Activated T-helper 17 cell treated with anti-CD3 and anti-CD28 coated beads, Interleukin-2, amount 50 U/mL, for 72 hours (primary cell): ENCODE measurements around the gene LCN12. TPM values are rescaled to one million over a fixed set of nuclear protein-coding genes. Genes with fewer than 3 reads are reported as not detected.

Experiments
- ATAC-seq: fragments of 150-1000 bp; cut with Tn5 transposase; replicated peaks from 2 replicates; pipeline ENCODE4 v1.10.0; 2021; ENCODE audit warnings: mild to moderate bottlenecking, moderate library complexity
- H3K27ac Mint-ChIP-seq: one replicate; pipeline ENCODE4 v1.8.0; 2022; ENCODE audit warnings: mixed read lengths
- H3K27me3 Mint-ChIP-seq: one replicate; pipeline ENCODE4 v1.8.0; 2022; ENCODE audit warnings: mixed read lengths
- H3K36me3 Mint-ChIP-seq: one replicate; pipeline ENCODE4 v1.8.0; 2022; ENCODE audit warnings: low read depth, mild to moderate bottlenecking, mixed read lengths
- H3K4me1 Mint-ChIP-seq: one replicate; pipeline ENCODE4 v1.8.0; 2022; ENCODE audit warnings: mixed read lengths
- H3K4me3 Mint-ChIP-seq: one replicate; pipeline ENCODE4 v1.8.0; 2022; ENCODE audit warnings: mild to moderate bottlenecking, mixed read lengths
- H3K9me3 Mint-ChIP-seq: one replicate; pipeline ENCODE4 v1.8.0; 2022; ENCODE audit warnings: mixed read lengths
- total RNA-seq, 2 donors: library from RNA; stranded (reverse); gene quantifications; one replicate each; pipeline ENCODE4 v1.2.3, GENCODE V29; 2022

The LCN12 gene
- total RNA-seq, 2 donors from 2014 or later = 0.54 to 2.4 TPM

GRCh38 chr9:136988872-136989271 lies 36.8 kb downstream of the LCN12 start:
- no peak for ATAC-seq
- Mint-ChIP-seq H3K9me3 (no peaks in the 10 kb centered on the region), H3K4me3 (no peak overlapping the region), H3K4me1 (peaks cover 3% of the 10 kb centered on the region), H3K36me3 (peaks cover 7% of the 10 kb centered on the region), H3K27me3 (peaks cover 11% of the 10 kb centered on the region), H3K27ac (no peak overlapping the region)

GRCh38 chr9:136990242-136990911 lies 38.3 kb downstream of the LCN12 start:
- H3K36me3 Mint-ChIP-seq = peaks cover 10% of the 10 kb centered on the region
- H3K27ac Mint-ChIP-seq = no peak overlapping the region
- H3K4me3 Mint-ChIP-seq = peak overlapping the region; percentile 77
- H3K4me1 Mint-ChIP-seq = no peaks in the 10 kb centered on the region
- H3K9me3 Mint-ChIP-seq = no peaks in the 10 kb centered on the region
- no peak for ATAC-seq
- peaks cover 8% of the 10 kb centered on the region for H3K27me3 Mint-ChIP-seq

GRCh38 chr9:136991993-136992818 lies 40.1 kb downstream of the LCN12 start, which contains the start of gene PAXX:
Gene PAXX, plus strand, starts transcription at chr9:136992422. Its CDS starts 22 bp downstream, at chr9:136992444.
- ATAC-seq = peak; percentile 94
- Mint-ChIP-seq H3K4me1 (no peaks in the 10 kb centered on the region), H3K36me3 (peaks cover 10% of the 10 kb centered on the region), H3K9me3 (no peaks in the 10 kb centered on the region), H3K4me3 (peak within 1 kb of the TSS; percentile 77), H3K27ac (peak within 1 kb of the TSS; percentile 80), H3K27me3 (peaks cover 4% of the 10 kb centered on the region)

GRCh38 chr9:136992819-136993369 lies 40.8 kb downstream of the LCN12 start:
- Mint-ChIP-seq H3K27me3 (peaks cover 1% of the 10 kb centered on the region), H3K27ac (no peak overlapping the region), H3K9me3 (no peaks in the 10 kb centered on the region), H3K36me3 (peaks cover 10% of the 10 kb centered on the region), H3K4me1 (peaks cover 6% of the 10 kb centered on the region), H3K4me3 (peak overlapping the region; percentile 77)
- no peak for ATAC-seq

- Mint-ChIP-seq H3K9me3 (no peaks in the 10 kb centered on the region), H3K36me3 (peaks cover 10% of the 10 kb centered on the region), H3K4me3 (peak overlapping the region; percentile 77), H3K27ac (no peak overlapping the region), H3K27me3 (no peaks in the 10 kb centered on the region), H3K4me1 (peaks cover 11% of the 10 kb centered on the region)
- ATAC-seq = no peak
Observed at GRCh38 chr9:136994180-136994887, 42.3 kb downstream of the LCN12 start.

GRCh38 chr9:136994888-136995230 lies 42.8 kb downstream of the LCN12 start:
- no peak for ATAC-seq

GRCh38 chr9:136995362-136995761 lies 43.3 kb downstream of the LCN12 start:
- Mint-ChIP-seq H3K27ac (no peak overlapping the region), H3K4me3 (no peak overlapping the region), H3K9me3 (no peaks in the 10 kb centered on the region), H3K27me3 (no peaks in the 10 kb centered on the region), H3K4me1 (peaks cover 16% of the 10 kb centered on the region), H3K36me3 (peaks cover 10% of the 10 kb centered on the region)
- no peak for ATAC-seq

More at GRCh38 chr9:136994888-136995230, 42.8 kb downstream of the LCN12 start:
- H3K27me3 Mint-ChIP-seq = no peaks in the 10 kb centered on the region
- peaks cover 11% of the 10 kb centered on the region for H3K4me1 Mint-ChIP-seq
- H3K36me3 Mint-ChIP-seq = peaks cover 10% of the 10 kb centered on the region
- H3K27ac Mint-ChIP-seq = no peak overlapping the region
- no peaks in the 10 kb centered on the region for H3K9me3 Mint-ChIP-seq
- H3K4me3 Mint-ChIP-seq = no peak overlapping the region

GRCh38 chr9:136995772-136996311 lies 43.8 kb downstream of the LCN12 start:
- ATAC-seq = no peak

GRCh38 chr9:136996361-136997292 lies 44.6 kb downstream of the LCN12 start, which contains the start of gene CLIC3:
Gene CLIC3, minus strand, starts transcription at chr9:136996568. Its CDS starts 25 bp downstream, at chr9:136996543.
- Mint-ChIP-seq H3K4me1 (peaks cover 21% of the 10 kb centered on the region), H3K9me3 (no peaks in the 10 kb centered on the region), H3K4me3 (peak within 1 kb of the TSS; percentile 65), H3K36me3 (peaks cover 10% of the 10 kb centered on the region), H3K27me3 (no peaks in the 10 kb centered on the region), H3K27ac (no peak within 1 kb of the TSS)
- ATAC-seq = no peak

More at GRCh38 chr9:136995772-136996311, 43.8 kb downstream of the LCN12 start:
- Mint-ChIP-seq H3K27me3 (no peaks in the 10 kb centered on the region), H3K27ac (no peak overlapping the region), H3K36me3 (peaks cover 10% of the 10 kb centered on the region), H3K4me1 (peaks cover 21% of the 10 kb centered on the region), H3K4me3 (peak overlapping the region; percentile 34), H3K9me3 (no peaks in the 10 kb centered on the region)

- ATAC-seq = no peak
- peak overlapping the region; percentile 65 for H3K4me3 Mint-ChIP-seq
- H3K36me3 Mint-ChIP-seq = peaks cover 10% of the 10 kb centered on the region
- H3K27me3 Mint-ChIP-seq = no peaks in the 10 kb centered on the region
- no peaks in the 10 kb centered on the region for H3K9me3 Mint-ChIP-seq
- peaks cover 21% of the 10 kb centered on the region for H3K4me1 Mint-ChIP-seq
- peak overlapping the region; percentile 70 for H3K27ac Mint-ChIP-seq
Observed at GRCh38 chr9:136997371-136997770, 45.3 kb downstream of the LCN12 start.

- Mint-ChIP-seq H3K9me3 (no peaks in the 10 kb centered on the region), H3K27ac (peak overlapping the region; percentile 70), H3K4me3 (peak overlapping the region; percentile 65), H3K27me3 (no peaks in the 10 kb centered on the region), H3K36me3 (peaks cover 10% of the 10 kb centered on the region), H3K4me1 (peaks cover 21% of the 10 kb centered on the region)
- ATAC-seq = peak; percentile 27
Observed at GRCh38 chr9:136997830-136998234, 45.8 kb downstream of the LCN12 start.

GRCh38 chr9:137000177-137000930 lies 48.3 kb downstream of the LCN12 start:
- Mint-ChIP-seq H3K4me3 (peak overlapping the region; percentile 47), H3K4me1 (peaks cover 21% of the 10 kb centered on the region), H3K27me3 (no peaks in the 10 kb centered on the region), H3K36me3 (no peaks in the 10 kb centered on the region), H3K27ac (peak overlapping the region; percentile 49), H3K9me3 (no peaks in the 10 kb centered on the region)
- ATAC-seq = peak; percentile 84
